ENCODE measurements around the gene DLG5.

GRCh38 chr10:77874872-77875271 is 51.7 kb downstream of the DLG5 start:
- TF ChIP-seq HMG20A (CRISPR knock-in tag; conservative IDR thresholded peaks at IDR 0.05) (no peak), PCBP2 (IDR thresholded peaks at IDR 0.05; ENCODE audit: low read depth, low read length, poor library complexity, severe bottlenecking) (no peak), FOXP1 (CRISPR knock-in tag; IDR thresholded peaks at IDR 0.05) (no peak), MAFK (IDR thresholded peaks at IDR 0.05; ENCODE audit: low read length) (no peak), ARNT (IDR thresholded peaks at IDR 0.05) (no peak), MYC (IDR thresholded peaks at IDR 0.05; ENCODE audit: low read depth, low read length) (no peak), MYC (CRISPR knock-in tag; IDR thresholded peaks at IDR 0.05; ENCODE audit: borderline replicate concordance, low read depth) (no peak), POLR2AphosphoS5 (IDR thresholded peaks at IDR 0.05; ENCODE audit: control insufficient read depth, insufficient read depth, low read depth, low read length) (no peak), FOS (IDR thresholded peaks at IDR 0.05; ENCODE audit: extremely low read depth, insufficient read length) (no peak), KLF16 (IDR thresholded peaks at IDR 0.05) (no peak), CREM (IDR thresholded peaks at IDR 0.05; ENCODE audit: low read depth) (no peak), ZNF785 (CRISPR knock-in tag; IDR thresholded peaks at IDR 0.05) (no peak), NRF1 (conservative IDR thresholded peaks at IDR 0.05 in 1 of 2, IDR thresholded peaks at IDR 0.05 in 1 of 2) (no peak)
